ENCODE measurements around the gene BTNL8.

DNA sequence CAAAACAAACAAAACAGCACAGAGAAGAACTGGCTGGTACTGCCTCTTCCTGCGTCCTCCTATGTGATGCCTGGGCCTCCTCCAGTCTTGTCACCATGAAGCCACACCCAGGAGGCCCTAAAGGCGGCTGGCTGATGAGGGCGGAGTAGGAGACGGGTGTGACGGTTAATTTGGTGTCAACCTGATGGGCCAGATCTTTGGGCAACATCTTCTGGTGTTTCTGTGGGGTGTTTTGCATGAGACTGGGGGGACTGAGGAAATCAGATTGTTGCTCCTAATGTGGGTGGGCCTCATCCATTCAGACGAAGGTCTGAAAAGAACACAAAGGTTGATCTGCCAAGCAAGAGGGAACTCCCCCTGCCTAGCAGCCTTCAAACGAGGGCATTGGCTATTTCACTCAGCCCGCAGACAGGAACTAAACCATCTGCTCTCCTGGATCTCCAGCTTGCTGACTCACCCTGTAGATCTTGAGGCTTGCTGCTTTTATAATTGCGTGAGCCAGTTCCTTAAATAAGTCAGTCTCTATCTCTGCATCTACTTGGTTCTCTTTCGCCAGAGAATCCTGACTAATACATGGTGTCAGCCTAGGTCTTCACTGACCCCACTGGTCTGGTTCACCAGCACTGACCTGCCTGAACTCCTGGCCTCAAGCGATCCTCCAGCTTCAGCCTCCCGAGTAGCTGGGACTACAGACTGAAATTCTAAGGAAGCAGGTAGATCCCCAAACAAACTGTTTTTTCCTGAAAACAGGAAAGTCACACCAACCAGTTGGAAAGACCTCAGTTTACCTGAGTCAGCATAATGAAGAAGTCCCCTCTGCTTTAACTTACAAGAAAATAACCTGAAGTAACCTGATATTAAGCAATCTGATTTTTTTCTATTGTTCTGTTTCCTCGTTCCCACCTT, 25.1 kb upstream of the BTNL8 start:
- TF ChIP-seq POLR2A (IDR thresholded peaks at IDR 0.05) = no peak
- TF ChIP-seq, protein P1, sequence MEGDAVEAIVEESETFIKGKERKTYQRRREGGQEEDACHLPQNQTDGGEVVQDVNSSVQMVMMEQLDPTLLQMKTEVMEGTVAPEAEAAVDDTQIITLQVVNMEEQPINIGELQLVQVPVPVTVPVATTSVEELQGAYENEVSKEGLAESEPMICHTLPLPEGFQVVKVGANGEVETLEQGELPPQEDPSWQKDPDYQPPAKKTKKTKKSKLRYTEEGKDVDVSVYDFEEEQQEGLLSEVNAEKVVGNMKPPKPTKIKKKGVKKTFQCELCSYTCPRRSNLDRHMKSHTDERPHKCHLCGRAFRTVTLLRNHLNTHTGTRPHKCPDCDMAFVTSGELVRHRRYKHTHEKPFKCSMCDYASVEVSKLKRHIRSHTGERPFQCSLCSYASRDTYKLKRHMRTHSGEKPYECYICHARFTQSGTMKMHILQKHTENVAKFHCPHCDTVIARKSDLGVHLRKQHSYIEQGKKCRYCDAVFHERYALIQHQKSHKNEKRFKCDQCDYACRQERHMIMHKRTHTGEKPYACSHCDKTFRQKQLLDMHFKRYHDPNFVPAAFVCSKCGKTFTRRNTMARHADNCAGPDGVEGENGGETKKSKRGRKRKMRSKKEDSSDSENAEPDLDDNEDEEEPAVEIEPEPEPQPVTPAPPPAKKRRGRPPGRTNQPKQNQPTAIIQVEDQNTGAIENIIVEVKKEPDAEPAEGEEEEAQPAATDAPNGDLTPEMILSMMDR (IDR thresholded peaks at IDR 0.05) = no peak
